ENCODE results near the gene MMP24.

MMP24 gene

GRCh38 chr20:35317416-35318210 lies 91.1 kb downstream of the MMP24 start:
- TF ChIP-seq CTCF (IDR thresholded peaks at IDR 0.05): no peak
- Histone ChIP-seq H3K4me3 (no peak overlapping the region), H3K27ac (no peak overlapping the region)
- no peak for DNase-seq (ENCODE audit: low spot score)

- Histone ChIP-seq H3K27ac (no peak overlapping the region), H3K4me3 (no peak overlapping the region)
- no peak for TF ChIP-seq CTCF (IDR thresholded peaks at IDR 0.05)
- no peak for DNase-seq (ENCODE audit: low spot score)
Measured at GRCh38 chr20:35318502-35319157, 92.1 kb downstream of the MMP24 start.

GRCh38 chr20:35319192-35319870 lies 92.8 kb downstream of the MMP24 start:
- no peak overlapping the region for H3K27ac ChIP-seq
- DNase-seq (ENCODE audit: low spot score): no peak

GRCh38 chr20:35319871-35320197 lies 93.3 kb downstream of the MMP24 start:
- Histone ChIP-seq H3K27ac (no peak overlapping the region), H3K4me3 (no peak overlapping the region)
- no peak for DNase-seq (ENCODE audit: low spot score)
- no peak for TF ChIP-seq CTCF (IDR thresholded peaks at IDR 0.05)

More at GRCh38 chr20:35319192-35319870, 92.8 kb downstream of the MMP24 start:
- no peak for TF ChIP-seq CTCF (IDR thresholded peaks at IDR 0.05)
- H3K4me3 ChIP-seq: no peak overlapping the region

GRCh38 chr20:35320396-35321126 lies 94.1 kb downstream of the MMP24 start:
- no peak for DNase-seq (ENCODE audit: low spot score)
- Histone ChIP-seq H3K27ac (no peak overlapping the region), H3K4me3 (no peak overlapping the region)
- TF ChIP-seq CTCF (IDR thresholded peaks at IDR 0.05): no peak

- H3K4me3 ChIP-seq: no peak overlapping the region
- no peak for TF ChIP-seq CTCF (IDR thresholded peaks at IDR 0.05)
- DNase-seq (ENCODE audit: low spot score): no peak
- H3K27ac ChIP-seq: no peak overlapping the region
Measured at GRCh38 chr20:35325401-35325800, 98.9 kb downstream of the MMP24 start.
